GM12801 (cell line): ENCODE data around the gene ICE2.

Experiments
- CTCF ChIP-seq: IDR thresholded peaks from one replicate; pipeline ENCODE4 v1.5.1; 2011; ENCODE audit warnings: control low read depth; ENCODE audit not compliant: insufficient read length; ENCODE audit errors: extremely low read depth

The ICE2 gene

DNA sequence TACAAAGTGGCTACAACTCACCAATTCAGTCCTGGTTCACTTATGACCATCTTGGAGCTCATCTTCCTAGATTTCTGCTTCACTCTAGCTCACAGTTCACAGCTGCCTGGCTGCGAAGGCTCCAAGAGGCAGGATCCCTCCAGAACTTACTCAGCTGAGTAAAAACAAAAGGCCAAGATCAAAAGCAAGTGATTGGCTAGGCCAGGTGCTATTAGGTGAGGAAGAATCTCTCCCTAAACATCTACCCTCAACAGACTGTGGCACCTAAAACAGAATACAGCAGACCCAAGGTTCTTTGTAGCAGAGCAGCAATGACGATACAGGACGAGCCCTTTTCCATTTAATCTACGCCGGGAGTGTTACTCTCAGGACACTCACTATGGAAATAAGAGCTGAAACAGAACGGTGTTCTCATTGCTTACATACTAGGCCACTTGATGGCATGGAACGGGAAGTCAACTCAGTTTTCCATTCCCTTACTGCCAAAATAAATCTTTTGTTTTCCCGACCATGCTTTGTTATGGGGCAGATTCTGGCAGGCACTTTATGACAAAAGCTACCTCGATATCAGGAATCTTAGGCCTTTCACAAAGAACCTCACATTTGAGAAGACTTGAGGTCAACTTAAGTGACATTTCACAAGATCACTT, 901 bp downstream of the ICE2 start:
- no peak for TF ChIP-seq CTCF

GRCh38 chr15:60477164-60477563, 1.8 kb downstream of the ICE2 start:
- no peak for TF ChIP-seq CTCF

DNA sequence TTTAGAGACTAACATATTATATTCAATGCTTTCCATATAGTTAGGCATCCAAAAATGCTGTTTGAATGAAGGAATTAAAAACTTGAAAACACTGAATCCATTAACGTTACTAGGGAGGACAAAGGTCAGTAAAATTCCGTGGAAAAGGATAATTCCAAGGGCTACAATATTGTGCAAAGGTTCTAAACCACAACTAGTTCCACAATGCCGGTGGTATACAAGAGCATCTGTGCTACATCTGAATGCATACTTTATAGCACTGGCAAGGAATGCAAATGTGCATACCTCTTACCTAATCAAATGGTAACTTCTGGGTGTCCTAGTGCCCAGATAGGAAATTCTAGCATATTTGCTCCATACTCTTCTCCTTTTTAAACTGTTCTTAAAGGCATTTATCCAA, 2.2 kb downstream of the ICE2 start:
- no peak for TF ChIP-seq CTCF

DNA sequence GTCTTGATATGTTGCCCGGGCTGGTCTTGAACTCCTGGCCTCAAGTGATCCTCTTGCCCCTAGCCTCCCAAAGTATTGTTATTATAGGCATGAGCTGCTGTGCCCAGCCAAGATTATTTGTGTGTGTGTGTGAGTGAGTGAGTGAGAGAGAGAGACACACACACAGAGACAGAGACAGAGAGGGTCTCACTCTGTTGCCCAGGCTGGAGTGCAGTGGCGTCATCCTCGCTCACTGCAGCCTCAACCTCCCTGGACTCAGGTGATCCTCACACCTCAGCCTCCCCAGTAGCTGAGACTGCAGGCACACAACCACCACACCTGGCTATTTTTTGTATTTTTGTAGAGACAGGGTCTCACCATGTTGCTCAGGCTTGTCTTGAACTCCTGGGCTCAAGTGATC, 5.8 kb downstream of the ICE2 start:
- no peak for TF ChIP-seq CTCF

DNA sequence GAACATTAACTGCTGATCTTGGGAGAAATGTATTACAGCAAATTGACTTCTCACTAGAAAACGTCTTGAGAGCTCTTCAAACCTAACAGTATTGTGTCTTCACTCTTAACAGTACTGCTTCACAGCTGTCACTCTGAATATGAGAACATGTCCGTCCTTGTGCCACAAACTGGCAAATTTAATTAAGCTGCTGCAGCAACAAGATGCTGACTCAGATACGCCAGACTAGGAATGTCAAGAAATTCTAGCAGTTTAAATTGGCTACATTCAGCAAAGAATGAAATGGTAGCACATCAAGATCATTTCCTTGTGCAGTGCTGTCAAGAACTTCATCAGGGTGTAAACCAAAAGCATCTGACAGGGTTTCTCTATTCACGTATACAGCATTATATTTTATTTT, 7.6 kb downstream of the ICE2 start:
- TF ChIP-seq CTCF: no peak

DNA sequence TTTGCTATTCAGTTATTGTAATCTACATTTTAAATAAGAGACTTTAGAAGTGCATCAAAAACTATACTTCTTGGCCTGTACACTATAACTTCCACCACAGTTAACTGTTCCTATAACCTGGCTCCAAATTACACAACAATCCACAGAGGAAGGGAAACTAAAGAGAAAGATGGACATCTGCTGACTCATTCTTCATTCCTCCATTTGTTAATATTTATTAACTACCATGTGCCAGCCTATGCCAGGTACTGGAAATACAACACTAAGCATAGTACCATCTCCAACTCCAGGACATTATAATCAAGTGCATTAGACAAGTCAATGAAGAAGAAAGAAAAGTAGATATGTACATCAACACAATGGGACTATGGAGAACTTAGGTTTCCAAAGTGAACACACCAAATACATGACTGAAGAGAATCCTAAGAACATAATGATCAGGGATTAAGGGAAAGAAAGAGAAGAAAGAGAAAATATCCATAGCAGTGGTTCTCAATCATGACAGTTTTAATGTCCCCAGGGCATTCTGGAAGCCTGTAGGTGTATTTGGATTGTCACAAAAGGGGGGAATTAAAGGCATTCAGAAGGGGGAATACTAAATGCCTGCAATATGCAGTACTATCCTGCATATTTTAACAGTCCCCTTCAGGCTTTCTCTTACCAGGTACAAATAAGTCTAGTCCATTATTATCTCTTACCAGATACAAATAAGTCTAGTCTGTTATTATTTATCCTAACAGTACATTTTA, 8.9 kb downstream of the ICE2 start:
- no peak for TF ChIP-seq CTCF

DNA sequence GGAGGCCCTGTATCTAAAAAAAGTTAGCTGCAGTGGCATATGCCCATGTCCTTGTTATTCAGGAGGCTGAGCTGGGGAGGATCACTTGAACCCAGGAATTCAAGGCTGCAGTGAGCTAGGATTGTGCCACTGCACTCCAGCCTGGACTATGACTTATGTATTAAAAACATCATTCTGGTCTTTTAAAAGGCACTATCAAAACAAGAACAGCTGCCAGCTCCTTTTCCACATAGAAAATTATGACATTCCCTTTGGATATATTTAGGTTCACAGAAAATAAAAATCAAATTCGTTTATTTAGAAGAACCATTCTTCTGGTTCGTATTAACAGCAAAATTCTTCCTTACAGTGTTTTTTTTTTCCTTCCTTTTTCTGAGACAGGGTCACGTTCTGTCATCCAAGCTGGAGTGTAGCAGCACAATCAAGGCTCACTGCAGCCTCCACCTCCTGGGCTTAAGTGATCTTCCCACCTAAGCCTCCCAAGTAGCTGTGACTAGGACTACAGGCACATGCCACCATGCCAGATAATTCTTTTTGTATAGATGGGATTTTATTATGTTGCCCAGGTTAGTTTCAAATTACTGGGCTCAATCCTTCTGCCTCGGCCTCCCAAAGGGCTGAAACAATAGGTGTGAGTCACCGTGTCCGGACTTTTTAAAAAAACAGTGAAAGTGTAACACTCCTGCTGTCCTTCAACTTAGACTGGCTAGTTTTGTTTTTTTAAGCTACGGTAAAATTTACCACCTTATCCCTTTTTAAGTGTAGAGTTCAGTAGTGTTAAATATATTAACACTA, 13.9 kb downstream of the ICE2 start:
- TF ChIP-seq CTCF: no peak
